Right atrium auricular region (tissue), 2 donors: ENCODE measurements around the gene FGR. TPM values are rescaled to one million over a fixed set of nuclear protein-coding genes. Genes with fewer than 3 reads are reported as not detected.

ENCODE experiments used
- total RNA-seq, 2 donors: library from RNA; depleted of rRNA; stranded (reverse); fragments of >200 nt; gene quantifications; one replicate each; pipeline ENCODE4 v1.1.0, GENCODE V29; 2016

The FGR gene
- total RNA-seq, 2 donors from 2014 or later: 5.7 to 19.8 TPM

Other genes starting within 250 kb of the FGR start
- 1 to 10 TPM; 2.9 to 4.4 TPM for gene GPR3, start 242.6 kb downstream of the FGR start, total RNA-seq
- gene WASF2, start 145.0 kb downstream of the FGR start, total RNA-seq: 10 to 100 TPM; 20.7 to 49.0 TPM
- 10 to 100 TPM; 23.5 to 35.0 TPM for gene AHDC1, start 31.0 kb downstream of the FGR start, total RNA-seq
- gene IFI6, start 37.0 kb upstream of the FGR start, total RNA-seq: 10 to 100 TPM; 40.2 to 43.3 TPM
- 10 to 100 TPM in 1 of 2 donors, 1 to 10 TPM in 1; 9.8 to 11.3 TPM for gene FAM76A, start 90.8 kb upstream of the FGR start, total RNA-seq
- 10 to 100 TPM; 24.6 to 31.6 TPM for gene STX12, start 138.0 kb upstream of the FGR start, total RNA-seq
- 10 to 100 TPM; 17.9 to 23.9 TPM for gene PPP1R8, start 195.6 kb upstream of the FGR start, total RNA-seq
- gene THEMIS2, start 237.4 kb upstream of the FGR start, total RNA-seq: 10 to 100 TPM in 1 of 2 donors, 1 to 10 TPM in 1; 7.4 to 13.1 TPM